NCI-H1417 (cell line): ENCODE data around the gene CUTA.
"Not testable (repeated sequence)": the region's sequence is repeated elsewhere in the genome, so short reads cannot be mapped to it uniquely, and the experiment has no call there.

Experiments
- DNase-seq, 3 experiments: peaks; one replicate each; lab custom pipeline; 2025; lab: John Stamatoyannopoulos, UW

The CUTA gene

GRCh38 chr6:33367715-33368025 lies 50.2 kb downstream of the CUTA start:
- not testable (repeated sequence) for DNase-seq

- no peak for DNase-seq
Measured at GRCh38 chr6:33367009-33367714, 50.7 kb downstream of the CUTA start.
